Kidney tubule cell (primary cell): ENCODE results near the gene CPA3.
A peak's percentile ranks its signal among the peaks of the same experiment; 100 is the strongest.

Experiments used
- DNase-seq: peaks from one replicate; pipeline ENCODE4 v3.0.0-alpha.2; 2018; ENCODE audit warnings: low spot score

The CPA3 gene

GRCh38 chr3:148916132-148916531, 51.0 kb downstream of the CPA3 start:
- DNase-seq = no peak

- no peak for DNase-seq
Measured at GRCh38 chr3:148922467-148922866, 57.4 kb downstream of the CPA3 start.

- no peak for DNase-seq
Measured at GRCh38 chr3:148923592-148923991, 58.5 kb downstream of the CPA3 start.

GRCh38 chr3:148924562-148924961, 59.5 kb downstream of the CPA3 start:
- DNase-seq = no peak

GRCh38 chr3:148925845-148926244, 60.7 kb downstream of the CPA3 start:
- DNase-seq = no peak

GRCh38 chr3:148930752-148931151, 65.7 kb downstream of the CPA3 start:
- DNase-seq = peak; percentile 70

GRCh38 chr3:148931574-148931973, 66.5 kb downstream of the CPA3 start:
- no peak for DNase-seq

- DNase-seq = no peak
Measured at GRCh38 chr3:148932972-148933371, 67.9 kb downstream of the CPA3 start.

- no peak for DNase-seq
Measured at GRCh38 chr3:148937467-148938255, 72.6 kb downstream of the CPA3 start.

GRCh38 chr3:148938306-148938705, 73.2 kb downstream of the CPA3 start:
- no peak for DNase-seq

- DNase-seq = no peak
Measured at GRCh38 chr3:148938936-148939335, 73.8 kb downstream of the CPA3 start.

GRCh38 chr3:148940983-148941382, 75.9 kb downstream of the CPA3 start:
- peak; percentile 6 for DNase-seq

GRCh38 chr3:148943506-148944205, 78.6 kb downstream of the CPA3 start:
- peak; percentile 88 for DNase-seq

- DNase-seq = no peak
Measured at GRCh38 chr3:148945116-148945515, 80.0 kb downstream of the CPA3 start.
